NCI-H2227 (cell line): ENCODE results near the gene CTNNA2.

Experiments
- DNase-seq: peaks from one replicate; lab custom pipeline; 2025; ENCODE audit not compliant: unreplicated experiment; lab: John Stamatoyannopoulos, UW

Gene CTNNA2

DNA sequence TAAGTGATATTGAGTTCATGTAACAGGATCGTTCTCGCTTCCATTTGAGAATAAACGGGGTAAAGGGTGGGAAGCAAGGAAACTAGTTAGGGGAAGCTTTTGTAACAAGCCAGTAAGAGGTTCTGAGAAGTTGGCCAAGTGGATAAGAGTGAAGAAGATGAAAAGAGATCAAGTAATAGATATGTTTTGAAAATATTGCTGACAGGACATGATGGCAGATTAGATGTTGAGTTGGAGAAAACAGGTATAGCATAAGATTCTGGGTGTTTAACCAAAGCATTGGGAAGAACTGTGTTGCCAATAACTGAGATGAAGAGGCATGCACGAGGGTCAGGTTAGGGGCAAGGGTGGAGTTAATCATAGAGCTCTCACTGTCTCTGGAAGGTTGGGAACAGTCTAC is 1121.7 kb downstream of the CTNNA2 start:
- DNase-seq, result no peak

DNA sequence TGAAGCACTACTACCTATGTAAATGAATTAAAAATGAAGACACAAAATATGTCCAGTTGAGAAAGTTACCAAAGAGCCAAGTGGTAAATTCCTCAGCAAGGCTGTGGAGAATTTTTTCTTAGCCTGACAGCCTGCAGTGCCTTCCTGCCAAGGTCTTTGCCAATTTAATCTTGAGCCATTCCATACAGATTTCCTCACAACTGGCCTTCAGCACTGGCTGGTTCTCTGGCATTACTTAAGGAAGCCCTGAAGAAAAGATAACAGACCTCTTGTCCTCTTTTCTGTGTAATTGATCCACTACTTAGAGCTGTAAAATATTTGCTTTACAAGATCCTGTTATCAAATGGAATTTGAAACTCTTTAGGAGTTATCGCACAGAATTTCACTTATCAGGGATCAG is 1125.9 kb downstream of the CTNNA2 start:
- no peak for DNase-seq

DNA sequence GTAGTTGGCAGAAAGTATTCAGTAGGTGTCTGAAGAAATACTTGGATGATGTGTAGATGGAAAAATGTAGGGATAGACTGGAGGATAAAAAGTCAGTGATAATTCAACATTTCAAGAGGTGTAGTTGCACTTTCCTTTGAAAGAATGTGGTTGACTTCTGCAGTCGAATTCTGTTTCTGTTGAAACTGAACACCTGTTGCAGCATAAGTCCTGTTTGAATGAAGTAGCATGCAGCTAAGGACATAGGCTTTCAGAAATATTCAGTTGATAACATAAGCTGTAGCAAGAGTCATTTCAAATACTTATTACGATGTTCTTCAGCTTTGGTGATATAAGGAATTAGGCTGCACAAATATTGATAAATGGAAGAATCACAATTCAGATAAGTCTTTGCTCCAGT is 1129.6 kb downstream of the CTNNA2 start:
- DNase-seq, result no peak

DNA sequence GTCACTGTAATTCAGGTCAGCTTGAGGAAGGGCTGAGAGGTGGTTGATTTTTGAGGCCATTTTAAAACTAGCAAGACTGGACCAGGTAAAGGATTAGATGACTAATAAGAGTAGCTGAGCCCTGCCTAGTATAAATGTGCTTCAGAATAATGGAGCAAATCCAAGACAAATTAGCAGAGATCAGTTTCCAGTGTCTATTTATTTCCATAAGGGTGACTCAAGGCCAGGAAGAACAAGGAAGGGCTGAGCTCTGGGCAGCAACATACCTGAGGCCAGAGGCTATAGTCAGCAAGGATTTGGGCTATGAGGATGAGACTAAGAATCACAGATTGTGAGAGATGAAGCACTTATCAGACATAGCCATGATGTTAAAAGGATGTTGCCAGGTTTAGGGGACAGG is 1130.7 kb downstream of the CTNNA2 start:
- DNase-seq, result no peak

DNA sequence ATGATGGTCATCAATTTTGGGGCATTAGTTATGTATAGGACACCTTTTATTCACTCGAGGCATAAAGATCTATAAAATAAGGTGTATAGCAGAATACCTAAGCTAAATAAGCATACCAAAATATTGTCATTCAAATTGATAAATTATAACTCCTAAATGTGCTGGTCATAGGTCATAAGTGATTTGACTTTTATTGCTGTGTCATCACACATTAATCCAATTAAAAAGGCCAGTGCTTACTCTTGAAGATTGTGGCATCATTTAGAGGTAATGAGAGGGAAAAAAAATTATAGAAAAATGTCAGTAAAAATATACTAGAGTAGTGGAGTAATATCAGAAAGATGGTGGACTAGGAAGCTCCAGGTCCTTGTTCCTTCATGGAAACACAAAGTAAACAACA is 1138.6 kb downstream of the CTNNA2 start:
- no peak for DNase-seq

DNA sequence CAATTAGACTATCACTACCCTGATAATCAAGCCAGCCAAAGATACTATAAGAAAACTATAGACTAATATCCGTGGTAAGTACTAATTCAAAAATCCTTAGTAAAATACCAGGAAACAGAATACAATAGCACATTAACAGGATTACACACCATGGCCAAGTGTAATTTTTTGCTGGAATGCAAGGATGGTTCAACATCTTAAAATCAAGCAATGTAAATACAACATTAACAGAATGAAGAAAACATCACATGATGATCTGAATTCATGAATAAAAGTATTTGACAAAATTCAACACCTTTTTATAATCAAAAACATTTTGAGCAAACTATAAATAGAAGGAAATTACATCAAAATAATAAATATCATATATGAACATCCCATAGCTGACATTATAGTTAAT is 1142.4 kb downstream of the CTNNA2 start:
- no peak for DNase-seq

DNA sequence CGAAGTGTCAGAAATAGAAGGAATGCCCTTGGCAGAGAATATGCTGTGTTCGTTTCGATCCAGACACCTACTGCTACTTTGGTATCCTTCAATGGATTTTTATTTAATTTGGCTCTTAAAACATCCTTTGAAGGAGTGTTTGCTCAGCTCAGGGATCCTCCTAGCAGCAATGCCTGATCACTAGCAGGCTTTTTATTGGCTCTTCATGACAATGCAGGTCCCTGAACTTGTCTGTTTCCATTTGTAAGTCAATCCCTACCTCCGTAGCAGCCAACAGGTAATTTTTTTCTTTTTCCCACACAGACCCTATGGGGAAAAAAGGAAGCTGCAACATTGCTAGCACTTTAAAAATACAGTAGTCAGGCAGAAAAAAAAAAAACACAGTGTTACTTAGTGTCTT is 1157.9 kb downstream of the CTNNA2 start:
- DNase-seq, result no peak

DNA sequence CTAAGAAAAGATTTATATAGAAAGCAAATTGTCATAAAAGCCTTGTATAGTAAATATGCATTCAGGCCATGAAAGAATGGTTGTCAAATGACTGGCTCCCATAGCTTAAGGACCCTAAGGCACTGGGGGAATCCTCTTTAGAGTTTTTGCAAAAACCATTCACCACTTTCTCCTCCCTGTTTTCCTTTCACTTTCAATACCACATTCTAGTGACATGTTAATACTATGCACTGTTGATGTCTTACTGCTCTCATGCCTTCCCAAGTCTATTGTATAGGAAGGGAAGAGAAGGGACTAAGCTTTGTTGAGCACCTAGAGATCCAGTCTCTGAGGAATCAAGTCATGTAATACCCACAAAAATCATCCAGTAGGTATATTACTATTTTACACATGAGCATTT is 1174.7 kb downstream of the CTNNA2 start:
- DNase-seq, result no peak

DNA sequence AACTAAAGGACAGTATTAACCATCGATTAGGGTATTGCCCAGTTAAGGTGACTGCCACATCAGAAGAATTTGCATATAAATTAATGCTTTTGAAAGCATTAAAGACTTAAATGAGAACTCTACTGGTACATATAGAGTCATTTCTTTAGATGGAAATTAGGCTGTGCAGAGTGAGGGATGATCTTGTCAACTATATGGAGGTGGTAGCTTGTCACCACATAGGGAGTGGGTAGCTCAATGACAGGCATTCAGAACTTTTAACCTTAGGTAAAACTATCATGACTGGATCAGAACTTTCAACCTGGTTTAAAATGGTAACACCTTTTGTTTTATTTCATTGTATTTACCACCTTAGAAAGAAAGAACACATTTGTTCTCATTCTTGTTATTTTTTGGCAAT is 1176.3 kb downstream of the CTNNA2 start:
- no peak for DNase-seq
